ENCODE results near the gene P2RX5.

The P2RX5 gene

DNA sequence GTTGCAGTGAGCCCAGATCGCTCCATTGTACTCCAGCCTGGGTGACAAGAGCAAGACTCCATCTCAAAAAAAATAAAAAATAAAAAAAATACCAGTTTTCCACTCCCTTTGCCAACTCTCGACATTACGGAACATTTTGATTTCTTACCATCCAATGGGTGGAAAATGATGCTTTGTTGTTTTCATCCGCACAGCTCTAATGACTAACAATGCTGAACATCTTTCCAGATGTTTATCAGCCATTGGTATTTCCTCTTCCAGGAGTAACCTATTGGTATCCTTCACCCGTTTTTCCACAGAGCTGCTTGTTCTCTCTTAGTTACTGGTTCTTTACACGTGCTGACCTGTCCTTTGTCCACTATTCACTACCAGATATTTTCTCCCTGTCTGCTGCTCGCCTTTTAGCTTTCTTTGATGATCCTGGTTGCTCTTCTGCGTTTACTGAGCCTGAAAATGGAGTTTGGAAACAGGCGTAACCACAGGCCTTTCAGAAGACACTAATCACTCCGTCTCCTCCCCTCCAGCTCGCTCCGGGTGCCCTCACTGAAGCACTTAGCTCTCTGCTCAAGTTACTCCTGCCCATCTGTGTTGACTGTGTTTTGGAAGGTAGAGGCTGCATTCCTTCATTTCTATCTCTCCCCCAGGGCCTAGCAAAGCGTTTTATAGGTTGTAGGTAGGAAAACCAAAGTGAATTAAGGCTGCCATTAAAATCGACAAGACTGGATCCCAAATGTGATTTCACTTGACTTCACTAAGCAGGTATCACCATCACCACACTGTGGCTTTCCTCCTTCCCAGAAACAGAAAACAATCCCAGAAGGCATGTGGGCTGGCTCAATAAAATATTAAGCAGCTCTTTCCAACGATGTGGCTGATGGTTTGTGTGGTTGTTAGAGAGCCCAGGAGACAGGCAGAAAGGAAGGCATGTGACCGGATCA is 68.9 kb downstream of the P2RX5 start:
- H3K9me3 ChIP-seq (ENCODE audit: control insufficient read depth, low read length) = no peaks in the 10 kb centered on the region
- H3K4me1 ChIP-seq (ENCODE audit: control insufficient read depth, insufficient read depth, low read length) = no peaks in the 10 kb centered on the region
- H3K4me3 ChIP-seq (ENCODE audit: insufficient read depth, low read depth, low read length) = no peak overlapping the region
- H3K27ac ChIP-seq (ENCODE audit: insufficient read depth, low read depth, low read length, poor library complexity, severe bottlenecking) = no peak overlapping the region
- no peaks in the 10 kb centered on the region for H3K27me3 ChIP-seq (ENCODE audit: control insufficient read depth, insufficient read depth, low read length, poor library complexity, severe bottlenecking)
- peaks cover 24% of the 10 kb centered on the region for H3K36me3 ChIP-seq (ENCODE audit: control insufficient read depth, insufficient read depth, low read length)
- 85 to 94% methylated on average over 15 to 16 of the region's 16 CpGs for WGBS, 2 experiments

Data from ectodermal cell (in vitro differentiated cells).